ENCODE results near the gene CEP128.

CEP128 gene

GRCh38 chr14:80798878-80799277, 142.7 kb downstream of the CEP128 start:
- no peaks in the 10 kb centered on the region for H3K27me3 Mint-ChIP-seq (ENCODE audit: low read depth)
- H3K27ac Mint-ChIP-seq = no peak overlapping the region
- H3K9me3 Mint-ChIP-seq = peaks cover 12% of the 10 kb centered on the region
- H3K36me3 Mint-ChIP-seq (ENCODE audit: low read depth) = peaks cover 12% of the 10 kb centered on the region
- no peaks in the 10 kb centered on the region for H3K4me1 Mint-ChIP-seq (ENCODE audit: low read depth)
- H3K4me3 Mint-ChIP-seq = no peak overlapping the region

- H3K4me1 Mint-ChIP-seq (ENCODE audit: low read depth) = no peaks in the 10 kb centered on the region
Observed at GRCh38 chr14:80798211-80798610, 143.3 kb downstream of the CEP128 start.

GRCh38 chr14:80792771-80793170, 148.8 kb downstream of the CEP128 start:
- no peaks in the 10 kb centered on the region for H3K9me3 Mint-ChIP-seq
- no peak overlapping the region for H3K27ac Mint-ChIP-seq
- H3K27me3 Mint-ChIP-seq (ENCODE audit: low read depth) = no peaks in the 10 kb centered on the region
- peaks cover 12% of the 10 kb centered on the region for H3K36me3 Mint-ChIP-seq (ENCODE audit: low read depth)
- H3K4me3 Mint-ChIP-seq = no peak overlapping the region
- no peaks in the 10 kb centered on the region for H3K4me1 Mint-ChIP-seq (ENCODE audit: low read depth)

More at GRCh38 chr14:80798211-80798610, 143.3 kb downstream of the CEP128 start:
- H3K27ac Mint-ChIP-seq = no peak overlapping the region
- H3K36me3 Mint-ChIP-seq (ENCODE audit: low read depth) = peaks cover 12% of the 10 kb centered on the region
- peaks cover 12% of the 10 kb centered on the region for H3K9me3 Mint-ChIP-seq
- H3K4me3 Mint-ChIP-seq = no peak overlapping the region
- H3K27me3 Mint-ChIP-seq (ENCODE audit: low read depth) = no peaks in the 10 kb centered on the region

- Mint-ChIP-seq H3K4me3 (no peak overlapping the region), H3K27me3 (ENCODE audit: low read depth) (no peaks in the 10 kb centered on the region), H3K9me3 (no peaks in the 10 kb centered on the region), H3K27ac (no peak overlapping the region), H3K4me1 (ENCODE audit: low read depth) (no peaks in the 10 kb centered on the region), H3K36me3 (ENCODE audit: low read depth) (peaks cover 10% of the 10 kb centered on the region)
Observed at GRCh38 chr14:80787876-80788275, 153.7 kb downstream of the CEP128 start.

- H3K27ac Mint-ChIP-seq = no peak overlapping the region
- H3K4me1 Mint-ChIP-seq (ENCODE audit: low read depth) = no peaks in the 10 kb centered on the region
- no peaks in the 10 kb centered on the region for H3K27me3 Mint-ChIP-seq (ENCODE audit: low read depth)
- H3K4me3 Mint-ChIP-seq = no peak overlapping the region
- peaks cover 10% of the 10 kb centered on the region for H3K36me3 Mint-ChIP-seq (ENCODE audit: low read depth)
- no peaks in the 10 kb centered on the region for H3K9me3 Mint-ChIP-seq
Observed at GRCh38 chr14:80784820-80785219, 156.7 kb downstream of the CEP128 start.

GRCh38 chr14:80781972-80782367, 159.6 kb downstream of the CEP128 start:
- Mint-ChIP-seq H3K9me3 (no peaks in the 10 kb centered on the region), H3K4me3 (no peak overlapping the region), H3K27ac (no peak overlapping the region), H3K36me3 (ENCODE audit: low read depth) (peaks cover 2% of the 10 kb centered on the region), H3K27me3 (ENCODE audit: low read depth) (no peaks in the 10 kb centered on the region), H3K4me1 (ENCODE audit: low read depth) (no peaks in the 10 kb centered on the region)

GRCh38 chr14:80780500-80780899, 161.0 kb downstream of the CEP128 start:
- Mint-ChIP-seq H3K27ac (no peak overlapping the region), H3K27me3 (ENCODE audit: low read depth) (no peaks in the 10 kb centered on the region), H3K4me1 (ENCODE audit: low read depth) (no peaks in the 10 kb centered on the region), H3K36me3 (ENCODE audit: low read depth) (peaks cover 2% of the 10 kb centered on the region), H3K4me3 (no peak overlapping the region), H3K9me3 (no peaks in the 10 kb centered on the region)

- Mint-ChIP-seq H3K4me3 (no peak overlapping the region), H3K27ac (no peak overlapping the region), H3K9me3 (no peaks in the 10 kb centered on the region), H3K36me3 (ENCODE audit: low read depth) (no peaks in the 10 kb centered on the region), H3K27me3 (ENCODE audit: low read depth) (no peaks in the 10 kb centered on the region), H3K4me1 (ENCODE audit: low read depth) (no peaks in the 10 kb centered on the region)
Observed at GRCh38 chr14:80776657-80777056, 164.9 kb downstream of the CEP128 start.

GRCh38 chr14:80776186-80776585, 165.4 kb downstream of the CEP128 start:
- Mint-ChIP-seq H3K4me3 (no peak overlapping the region), H3K9me3 (no peaks in the 10 kb centered on the region), H3K27me3 (ENCODE audit: low read depth) (no peaks in the 10 kb centered on the region), H3K4me1 (ENCODE audit: low read depth) (no peaks in the 10 kb centered on the region), H3K27ac (no peak overlapping the region), H3K36me3 (ENCODE audit: low read depth) (no peaks in the 10 kb centered on the region)

GRCh38 chr14:80772504-80772903, 169.0 kb downstream of the CEP128 start:
- Mint-ChIP-seq H3K4me1 (ENCODE audit: low read depth) (no peaks in the 10 kb centered on the region), H3K27me3 (ENCODE audit: low read depth) (no peaks in the 10 kb centered on the region), H3K4me3 (no peak overlapping the region), H3K27ac (no peak overlapping the region), H3K36me3 (ENCODE audit: low read depth) (peaks cover 1% of the 10 kb centered on the region), H3K9me3 (no peaks in the 10 kb centered on the region)

GRCh38 chr14:80771201-80771600, 170.3 kb downstream of the CEP128 start:
- Mint-ChIP-seq H3K27me3 (ENCODE audit: low read depth) (no peaks in the 10 kb centered on the region), H3K4me1 (ENCODE audit: low read depth) (no peaks in the 10 kb centered on the region), H3K9me3 (no peaks in the 10 kb centered on the region), H3K27ac (no peak overlapping the region), H3K36me3 (ENCODE audit: low read depth) (peaks cover 3% of the 10 kb centered on the region), H3K4me3 (no peak overlapping the region)

GRCh38 chr14:80770114-80770908, 171.2 kb downstream of the CEP128 start:
- H3K9me3 Mint-ChIP-seq = no peaks in the 10 kb centered on the region

GRCh38 chr14:80768646-80769045, 172.9 kb downstream of the CEP128 start:
- Mint-ChIP-seq H3K27ac (no peak overlapping the region), H3K36me3 (ENCODE audit: low read depth) (peaks cover 3% of the 10 kb centered on the region), H3K27me3 (ENCODE audit: low read depth) (no peaks in the 10 kb centered on the region), H3K4me1 (ENCODE audit: low read depth) (no peaks in the 10 kb centered on the region), H3K9me3 (no peaks in the 10 kb centered on the region), H3K4me3 (no peak overlapping the region)

More at GRCh38 chr14:80770114-80770908, 171.2 kb downstream of the CEP128 start:
- Mint-ChIP-seq H3K4me1 (ENCODE audit: low read depth) (no peaks in the 10 kb centered on the region), H3K4me3 (no peak overlapping the region), H3K27ac (no peak overlapping the region), H3K36me3 (ENCODE audit: low read depth) (peaks cover 3% of the 10 kb centered on the region), H3K27me3 (ENCODE audit: low read depth) (no peaks in the 10 kb centered on the region)

- Mint-ChIP-seq H3K27ac (no peak overlapping the region), H3K4me1 (ENCODE audit: low read depth) (no peaks in the 10 kb centered on the region), H3K9me3 (no peaks in the 10 kb centered on the region), H3K27me3 (ENCODE audit: low read depth) (no peaks in the 10 kb centered on the region), H3K4me3 (no peak overlapping the region), H3K36me3 (ENCODE audit: low read depth) (peaks cover 4% of the 10 kb centered on the region)
Observed at GRCh38 chr14:80764921-80765507, 176.5 kb downstream of the CEP128 start.

GRCh38 chr14:80764496-80764895, 177.0 kb downstream of the CEP128 start:
- H3K27ac Mint-ChIP-seq = no peak overlapping the region
- H3K27me3 Mint-ChIP-seq (ENCODE audit: low read depth) = no peaks in the 10 kb centered on the region
- H3K9me3 Mint-ChIP-seq = no peaks in the 10 kb centered on the region
- peaks cover 4% of the 10 kb centered on the region for H3K36me3 Mint-ChIP-seq (ENCODE audit: low read depth)
- no peak overlapping the region for H3K4me3 Mint-ChIP-seq
- H3K4me1 Mint-ChIP-seq (ENCODE audit: low read depth) = no peaks in the 10 kb centered on the region
